Uterus (tissue), 4 donors: ENCODE results near the gene SHISA6. TPM values are rescaled to one million over a fixed set of nuclear protein-coding genes. Genes with fewer than 3 reads are reported as not detected.

Experiments
- DNase-seq, 2 donors: peaks; one replicate each; pipeline ENCODE4 v3.0.0-alpha.2; 2019 to 2020
- H3K27ac ChIP-seq, 2 donors: fragments of 200-600 bp; sonication (generic); 1 replicate in 1 of 2; 2 replicates in 1 of 2; pipeline ENCODE4 v1.5.1; 2016 to 2018
- H3K27me3 ChIP-seq, 2 donors: fragments of 200-600 bp; sonication (generic); one replicate each; pipeline ENCODE4 v1.5.1; 2018 to 2019; ENCODE audit warnings: control low read depth in 1 of 2
- H3K36me3 ChIP-seq, 2 donors: fragments of 200-600 bp; sonication (generic); one replicate each; pipeline ENCODE4 v1.5.1; 2019; ENCODE audit warnings: control low read depth in 1 of 2
- H3K4me1 ChIP-seq, 2 donors: fragments of 200-600 bp; sonication (generic); one replicate each; pipeline ENCODE4 v1.5.1; 2018 to 2019; ENCODE audit warnings: control low read depth in 1 of 2
- H3K4me3 ChIP-seq, 2 donors: fragments of 200-600 bp; sonication (generic); 1 replicate in 1 of 2; 2 replicates in 1 of 2; pipeline ENCODE4 v1.5.1; 2018 to 2019; ENCODE audit warnings: mild to moderate bottlenecking in 1 of 2
- H3K9me3 ChIP-seq, 2 donors: fragments of 200-600 bp; sonication (generic); one replicate each; pipeline ENCODE4 v1.5.1; 2019; ENCODE audit warnings: control low read depth in 1 of 2
- CTCF ChIP-seq, 4 experiments: fragments of 200-600 bp in 2 of 4; fragments of 450-650 bp in 2 of 4; sonication (generic) in 2 of 4; IDR thresholded peaks; one replicate each; pipeline ENCODE4 v1.5.1; 2016 to 2019; ENCODE audit warnings: antibody characterized with exemption in 4 of 4, mild to moderate bottlenecking in 2 of 4, moderate library complexity in 1 of 4
- POLR2A ChIP-seq, 2 donors: fragments of 450-650 bp; IDR thresholded peaks; one replicate each; pipeline ENCODE4 v1.6.1; 2016; ENCODE audit warnings: antibody characterized with exemption in 2 of 2, mild to moderate bottlenecking in 1 of 2, moderate library complexity in 1 of 2
- intact Hi-C: fragments of 100-400 bp; cut with DNase I; formaldehyde crosslinking; loops from one replicate; pipeline ENCODE4 v1.15.1; 2023; ENCODE audit warnings: low total_unique reads
- total RNA-seq, 4 donors: library from RNA; depleted of rRNA in 3 of 4; stranded (reverse); fragments of >200 nt in 3 of 4; gene quantifications; one replicate each; pipeline versions ENCODE4 v1.1.0 to v1.2.4, GENCODE V29; 2014 to 2023
- donor health status: DM: yes; HTN: yes; CAD: no.

SHISA6 gene
- total RNA-seq, 4 donors from 2014 or later: 0.18 to 3.7 (median 2.0) TPM; not detected in 1

- intact Hi-C loops: no loop called here
- H3K4me3 ChIP-seq: no peak overlapping the region
- H3K27me3 ChIP-seq: no peaks in the 10 kb centered on the region
- TF ChIP-seq POLR2A (IDR thresholded peaks at IDR 0.05) (no peak), CTCF (IDR thresholded peaks at IDR 0.05) (no peak)
- H3K27ac ChIP-seq: no peak overlapping the region
- no peaks in the 10 kb centered on the region for H3K36me3 ChIP-seq
- no peaks in the 10 kb centered on the region for H3K4me1 ChIP-seq
- H3K9me3 ChIP-seq: peaks cover 0 to 5% of the 10 kb centered on the region in 2 donors
- no peak for DNase-seq
Observed at GRCh38 chr17:11279776-11280344, 38.8 kb downstream of the SHISA6 start.

DNA sequence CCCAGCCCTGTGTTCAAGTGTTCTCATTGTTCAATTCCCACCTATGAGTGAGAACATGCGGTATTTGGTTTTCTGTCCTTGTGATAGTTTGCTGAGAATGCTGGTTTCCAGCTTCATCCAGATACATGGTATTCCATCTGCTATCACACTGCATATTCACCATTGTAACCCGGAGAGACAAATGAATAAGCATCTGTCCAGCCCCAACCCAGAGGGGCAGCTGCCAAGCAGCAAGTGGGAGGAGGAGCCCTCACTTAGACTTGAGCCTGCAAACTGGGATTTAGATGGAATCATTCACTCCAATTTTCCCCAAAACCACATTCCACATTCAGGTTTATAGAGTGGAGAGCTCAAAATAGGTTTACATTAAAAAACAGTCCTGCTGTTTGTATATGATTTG, 41.6 kb downstream of the SHISA6 start:
- H3K4me3 ChIP-seq: no peak overlapping the region
- no peak overlapping the region for H3K27ac ChIP-seq
- H3K36me3 ChIP-seq: no peaks in the 10 kb centered on the region
- no peak for DNase-seq
- intact Hi-C loops: no loop called here
- peaks cover 0 to 5% of the 10 kb centered on the region in 2 donors for H3K9me3 ChIP-seq
- TF ChIP-seq CTCF (IDR thresholded peaks at IDR 0.05) (no peak), POLR2A (IDR thresholded peaks at IDR 0.05) (no peak)
- no peaks in the 10 kb centered on the region for H3K4me1 ChIP-seq
- H3K27me3 ChIP-seq: no peaks in the 10 kb centered on the region

DNA sequence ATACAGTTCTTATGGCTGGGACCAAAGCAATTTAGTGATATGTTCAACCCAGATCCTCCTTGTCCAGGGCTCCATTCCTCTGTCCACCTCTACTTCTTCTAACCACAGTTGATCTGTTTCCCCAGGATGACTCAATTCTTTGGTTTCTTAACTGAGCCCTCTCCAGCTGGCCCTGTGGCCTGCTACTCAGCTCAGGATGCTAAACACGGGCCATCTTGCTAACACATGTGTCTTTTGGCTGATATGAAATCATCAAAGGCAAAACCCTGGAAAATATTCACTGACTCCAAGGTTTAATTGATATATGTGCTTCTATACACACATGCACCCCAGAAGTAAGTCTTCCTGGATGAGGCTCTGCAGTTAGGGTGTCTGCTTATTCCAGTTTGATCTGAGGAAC, 43.8 kb downstream of the SHISA6 start:
- H3K36me3 ChIP-seq: no peaks in the 10 kb centered on the region
- TF ChIP-seq POLR2A (IDR thresholded peaks at IDR 0.05) (no peak), CTCF (IDR thresholded peaks at IDR 0.05) (no peak)
- H3K27me3 ChIP-seq: no peaks in the 10 kb centered on the region
- intact Hi-C loops: no loop called here
- no peaks in the 10 kb centered on the region for H3K4me1 ChIP-seq
- H3K27ac ChIP-seq: no peak overlapping the region
- no peak for DNase-seq
- no peak overlapping the region for H3K4me3 ChIP-seq
- peaks cover 0 to 5% of the 10 kb centered on the region in 2 donors for H3K9me3 ChIP-seq

GRCh38 chr17:11285946-11286345, 44.9 kb downstream of the SHISA6 start:
- no peaks in the 10 kb centered on the region for H3K4me1 ChIP-seq
- intact Hi-C loops: no loop called here
- H3K36me3 ChIP-seq: no peaks in the 10 kb centered on the region
- no peaks in the 10 kb centered on the region for H3K27me3 ChIP-seq
- H3K4me3 ChIP-seq: no peak overlapping the region
- TF ChIP-seq POLR2A (IDR thresholded peaks at IDR 0.05) (no peak), CTCF (IDR thresholded peaks at IDR 0.05) (no peak)
- no peak overlapping the region for H3K27ac ChIP-seq
- peaks cover 0 to 5% of the 10 kb centered on the region in 2 donors for H3K9me3 ChIP-seq
- DNase-seq: no peak

DNA sequence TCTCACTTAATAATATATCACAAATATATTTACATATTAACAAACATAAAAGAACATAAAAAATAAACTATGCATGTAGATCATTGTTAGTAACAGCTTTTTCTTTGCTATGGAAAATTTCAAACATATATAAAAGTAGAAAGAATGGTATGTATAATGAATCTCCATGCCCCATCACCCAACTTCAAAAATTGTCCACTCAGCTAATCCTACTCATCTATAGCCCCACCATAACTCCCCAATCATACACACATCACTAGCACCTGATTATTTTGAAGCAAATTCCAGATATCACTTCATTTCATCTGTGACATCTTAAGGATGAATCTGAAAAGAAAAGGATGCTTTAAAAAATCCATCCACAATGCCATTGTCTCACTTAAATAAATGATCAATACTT, 46.8 kb downstream of the SHISA6 start:
- Histone ChIP-seq H3K9me3 (no peaks in the 10 kb centered on the region), H3K4me3 (no peak overlapping the region), H3K27ac (no peak overlapping the region), H3K27me3 (no peaks in the 10 kb centered on the region), H3K4me1 (no peaks in the 10 kb centered on the region), H3K36me3 (no peaks in the 10 kb centered on the region)
- no peak for DNase-seq
- intact Hi-C loops: no loop called here
- TF ChIP-seq POLR2A (IDR thresholded peaks at IDR 0.05) (no peak), CTCF (IDR thresholded peaks at IDR 0.05) (no peak)
